ENCODE measurements around the gene CCDC154. TPM values are rescaled to one million over a fixed set of nuclear protein-coding genes. Genes with fewer than 3 reads are reported as not detected.

CCDC154 gene
- total and polyA plus RNA-seq, 5 experiments from 2014 or later, result 14.0 to 15.5 TPM; not detected in 3

- DNase-seq (no peak), ATAC-seq (no peak)
- Mint-ChIP-seq H3K4me1 (peaks cover 0 to 7% (median under 1%) of the 10 kb centered on the region in 4 donors), H3K27me3 (no peaks in the 10 kb centered on the region), H3K4me3 (no peak overlapping the region), H3K36me3 (peaks cover 0 to 52% (median 3%) of the 10 kb centered on the region in 3 donors), H3K9me3 (no peaks in the 10 kb centered on the region), H3K27ac (peak overlapping the region in 3 of 10 donors; percentile 20 to 35 (median 29))
- POLR2A ChIA-PET, result no interaction called here
These were observed 14.1 kb upstream of the CCDC154 start for GRCh38 chr16:1458336-1458976.

GRCh38 chr16:1457489-1458245 lies 13.3 kb upstream of the CCDC154 start:
- no peak for ATAC-seq
- H3K27ac Mint-ChIP-seq, result peak overlapping the region in 1 of 10 donors; percentile 29
- no peaks in the 10 kb centered on the region for H3K9me3 Mint-ChIP-seq
- POLR2A ChIA-PET, result no interaction called here
- peaks cover 0 to 52% (median 3%) of the 10 kb centered on the region in 3 donors for H3K36me3 Mint-ChIP-seq
- DNase-seq, result no peak
- no peak overlapping the region for H3K4me3 Mint-ChIP-seq
- H3K4me1 Mint-ChIP-seq, result peaks cover 0 to 7% (median under 1%) of the 10 kb centered on the region in 4 donors
- no peaks in the 10 kb centered on the region for H3K27me3 Mint-ChIP-seq

- Mint-ChIP-seq H3K27ac (no peak overlapping the region), H3K27me3 (no peaks in the 10 kb centered on the region), H3K4me1 (peaks cover 0 to 7% (median 1%) of the 10 kb centered on the region in 4 donors), H3K9me3 (no peaks in the 10 kb centered on the region), H3K36me3 (peaks cover 0 to 52% (median 3%) of the 10 kb centered on the region in 3 donors), H3K4me3 (no peak overlapping the region)
- ATAC-seq (no peak), DNase-seq (no peak)
- POLR2A ChIA-PET, result no interaction called here
These were observed 12.6 kb upstream of the CCDC154 start for GRCh38 chr16:1456951-1457350.

- Mint-ChIP-seq H3K27ac (no peak overlapping the region), H3K27me3 (no peaks in the 10 kb centered on the region), H3K4me3 (no peak overlapping the region), H3K36me3 (peaks cover 0 to 44% (median 4%) of the 10 kb centered on the region in 3 donors), H3K9me3 (no peaks in the 10 kb centered on the region), H3K4me1 (peaks cover 0 to 7% (median under 1%) of the 10 kb centered on the region in 4 donors)
- no peak for ATAC-seq
- POLR2A ChIA-PET, result no interaction called here
- no peak for DNase-seq
These were observed 11.1 kb upstream of the CCDC154 start for GRCh38 chr16:1455190-1456171.

GRCh38 chr16:1454561-1454960 lies 10.2 kb upstream of the CCDC154 start:
- DNase-seq (no peak), ATAC-seq (no peak)
- H3K27ac Mint-ChIP-seq, result no peak overlapping the region
- POLR2A ChIA-PET, result interaction anchor here (0.7 to 1.3 kb wide), 2 partner anchors 16 to 21 kb away, joined by 3 to 4 read pairs; partner anchors contain the start of gene CLCN7
- no peaks in the 10 kb centered on the region for H3K27me3 Mint-ChIP-seq
- H3K4me1 Mint-ChIP-seq, result peaks cover 0 to 7% (median under 1%) of the 10 kb centered on the region in 4 donors
- no peak overlapping the region for H3K4me3 Mint-ChIP-seq
- H3K9me3 Mint-ChIP-seq, result no peaks in the 10 kb centered on the region
- H3K36me3 Mint-ChIP-seq, result peaks cover 0 to 37% (median 4%) of the 10 kb centered on the region in 3 donors

- Mint-ChIP-seq H3K9me3 (no peaks in the 10 kb centered on the region), H3K27me3 (no peaks in the 10 kb centered on the region), H3K36me3 (peaks cover 0 to 31% (median 4%) of the 10 kb centered on the region in 3 donors), H3K4me3 (no peak overlapping the region), H3K27ac (no peak overlapping the region), H3K4me1 (peaks cover 0 to 2% (median 0%) of the 10 kb centered on the region in 4 donors)
- POLR2A ChIA-PET, result no interaction called here
- ATAC-seq (no peak), DNase-seq (no peak)
These were observed 9.0 kb upstream of the CCDC154 start for GRCh38 chr16:1453316-1453715.

- no peaks in the 10 kb centered on the region for H3K27me3 Mint-ChIP-seq
- peaks cover 0 to 30% (median 4%) of the 10 kb centered on the region in 3 donors for H3K36me3 Mint-ChIP-seq
- POLR2A ChIA-PET, result no interaction called here
- DNase-seq (no peak), ATAC-seq (no peak)
- H3K4me3 Mint-ChIP-seq, result no peak overlapping the region
- peaks cover 0 to 2% (median 0%) of the 10 kb centered on the region in 4 donors for H3K4me1 Mint-ChIP-seq
- H3K9me3 Mint-ChIP-seq, result no peaks in the 10 kb centered on the region
- no peak overlapping the region for H3K27ac Mint-ChIP-seq
These were observed 8.2 kb upstream of the CCDC154 start for GRCh38 chr16:1452530-1452929.

- POLR2A ChIA-PET, result no interaction called here
- Mint-ChIP-seq H3K27ac (peak overlapping the region in 2 of 10 donors; percentile 56 to 81), H3K9me3 (no peaks in the 10 kb centered on the region), H3K4me1 (peaks cover 0 to 2% (median 0%) of the 10 kb centered on the region in 4 donors), H3K36me3 (peaks cover 0 to 29% (median 4%) of the 10 kb centered on the region in 3 donors), H3K27me3 (no peaks in the 10 kb centered on the region), H3K4me3 (peak overlapping the region in 2 of 10 donors; percentile 7 to 67)
- DNase-seq, result no peak
- no peak for ATAC-seq
These were observed 7.5 kb upstream of the CCDC154 start for GRCh38 chr16:1451702-1452392.

- H3K27ac Mint-ChIP-seq, result no peak overlapping the region
- no peaks in the 10 kb centered on the region for H3K9me3 Mint-ChIP-seq
- peaks cover 0 to 2% (median 0%) of the 10 kb centered on the region in 4 donors for H3K4me1 Mint-ChIP-seq
- ATAC-seq (no peak), DNase-seq (no peak)
- H3K27me3 Mint-ChIP-seq, result no peaks in the 10 kb centered on the region
- POLR2A ChIA-PET, result interaction anchor here (0.6 kb wide), 1 partner anchor 25 kb away, joined by 4 read pairs; no protein-coding TSS in a partner anchor
- peaks cover 0 to 24% (median 8%) of the 10 kb centered on the region in 3 donors for H3K36me3 Mint-ChIP-seq
- H3K4me3 Mint-ChIP-seq, result no peak overlapping the region
These were observed 6.5 kb upstream of the CCDC154 start for GRCh38 chr16:1450841-1451240.

GRCh38 chr16:1450218-1450617 lies 5.9 kb upstream of the CCDC154 start:
- H3K27ac Mint-ChIP-seq, result peak overlapping the region in 1 of 10 donors; percentile 40
- no peaks in the 10 kb centered on the region for H3K27me3 Mint-ChIP-seq
- ATAC-seq (no peak), DNase-seq (no peak)
- no peaks in the 10 kb centered on the region for H3K9me3 Mint-ChIP-seq
- H3K4me1 Mint-ChIP-seq, result peaks cover 0 to 2% (median 0%) of the 10 kb centered on the region in 4 donors
- H3K36me3 Mint-ChIP-seq, result peaks cover 0 to 24% (median 8%) of the 10 kb centered on the region in 3 donors
- H3K4me3 Mint-ChIP-seq, result no peak overlapping the region
- POLR2A ChIA-PET, result interaction anchor here (0.6 kb wide), 2 partner anchors 22 to 53 kb away, joined by 3 to 4 read pairs; no protein-coding TSS in a partner anchor

- no peak for ATAC-seq
- peaks cover 0 to 24% (median 8%) of the 10 kb centered on the region in 3 donors for H3K36me3 Mint-ChIP-seq
These were observed 4.9 kb upstream of the CCDC154 start for GRCh38 chr16:1449201-1449788.

More at GRCh38 chr16:1449201-1449788, 4.9 kb upstream of the CCDC154 start:
- no peaks in the 10 kb centered on the region for H3K27me3 Mint-ChIP-seq
- H3K4me3 Mint-ChIP-seq, result no peak overlapping the region
- POLR2A ChIA-PET, result no interaction called here
- no peak overlapping the region for H3K27ac Mint-ChIP-seq
- no peaks in the 10 kb centered on the region for H3K9me3 Mint-ChIP-seq
- DNase-seq, result no peak
- H3K4me1 Mint-ChIP-seq, result peaks cover 0 to 2% (median 0%) of the 10 kb centered on the region in 4 donors

Measured in naive thymus-derived CD8-positive, alpha-beta T cell (primary cell).